HG02678 (cell line): ENCODE results near the gene PRELID2.
A peak's percentile ranks its signal among the peaks of the same experiment; 100 is the strongest.
"Not testable (repeated sequence)": the region's sequence is repeated elsewhere in the genome, so short reads cannot be mapped to it uniquely, and the experiment has no call there.

Experiments used
- ATAC-seq: cut with Tn5 transposase; IDR thresholded peaks from one replicate; pipeline ENCODE4 v1.9.1; 2021; ENCODE audit warnings: mild to moderate bottlenecking, moderate library complexity; ENCODE audit not compliant: unreplicated experiment

The PRELID2 gene

DNA sequence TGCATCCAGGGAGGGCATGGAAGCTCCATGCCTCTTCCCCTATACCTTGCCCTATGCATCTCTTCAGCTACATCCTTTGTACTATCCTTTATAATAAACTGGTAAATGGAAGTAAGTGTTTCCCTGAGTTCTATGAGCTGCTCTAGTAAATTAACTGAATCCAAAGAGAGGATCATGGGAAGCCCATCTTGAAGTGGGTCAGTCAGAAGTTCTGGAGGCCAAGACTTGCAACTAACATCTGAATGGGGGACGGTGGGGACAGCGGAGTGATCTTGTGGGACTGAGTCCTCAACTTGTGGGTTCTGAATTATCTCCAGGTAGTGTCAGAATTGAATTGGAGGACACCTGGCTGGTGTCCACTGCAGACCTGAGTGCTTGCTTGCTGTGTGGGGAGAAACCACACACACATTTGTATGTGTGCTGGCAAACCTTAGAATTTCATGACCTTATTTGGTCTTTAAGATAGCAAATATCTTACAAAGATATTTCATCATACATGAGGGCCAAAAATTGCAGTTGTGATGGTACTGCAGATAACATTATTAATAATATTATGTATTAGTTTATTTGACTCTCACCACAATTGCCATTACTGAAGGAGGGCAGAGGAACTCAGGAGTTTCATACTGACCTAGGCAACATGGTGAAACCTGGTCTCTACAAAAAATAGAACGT lies 5.5 kb upstream of the PRELID2 start:
- ATAC-seq = no peak

DNA sequence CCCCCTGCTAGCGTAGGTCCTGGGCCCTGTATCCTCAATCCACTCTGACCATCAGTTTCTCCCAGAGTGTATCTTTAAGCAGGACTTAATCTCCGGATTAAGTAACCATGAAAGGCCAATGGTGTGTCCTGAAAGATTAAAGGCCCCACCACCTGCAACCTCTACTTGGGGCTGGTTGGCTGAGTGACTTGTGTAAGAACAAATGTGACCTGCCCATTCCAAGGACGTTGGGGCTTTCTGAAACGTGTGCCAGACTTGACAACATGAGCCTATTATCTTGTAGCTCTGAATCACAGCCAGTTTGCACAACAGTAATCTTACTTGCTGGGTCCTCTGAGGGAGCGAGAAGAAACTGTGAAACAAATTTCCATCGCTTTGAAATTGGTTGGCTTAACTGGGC lies 3.1 kb upstream of the PRELID2 start:
- ATAC-seq = no peak

DNA sequence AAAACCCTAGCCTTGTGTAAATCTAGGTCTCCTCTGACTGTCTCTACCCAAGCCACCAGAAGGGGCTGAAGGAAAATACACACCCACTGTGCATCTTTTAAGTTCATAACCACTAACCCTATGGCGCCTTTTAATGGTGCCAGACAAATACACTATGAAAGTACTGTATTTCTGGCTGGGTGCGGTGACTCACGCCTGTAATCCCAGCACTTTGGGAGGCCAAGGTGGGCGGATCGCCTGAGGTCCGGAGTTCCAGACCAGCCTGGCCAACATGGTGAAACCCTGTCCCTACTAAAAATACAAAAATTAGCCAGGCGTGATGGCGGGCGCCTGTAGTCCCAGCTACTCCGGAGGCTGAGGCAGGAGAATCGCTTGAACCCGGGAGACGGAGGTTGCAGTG lies 1.1 kb upstream of the PRELID2 start:
- ATAC-seq = not testable (repeated sequence)

DNA sequence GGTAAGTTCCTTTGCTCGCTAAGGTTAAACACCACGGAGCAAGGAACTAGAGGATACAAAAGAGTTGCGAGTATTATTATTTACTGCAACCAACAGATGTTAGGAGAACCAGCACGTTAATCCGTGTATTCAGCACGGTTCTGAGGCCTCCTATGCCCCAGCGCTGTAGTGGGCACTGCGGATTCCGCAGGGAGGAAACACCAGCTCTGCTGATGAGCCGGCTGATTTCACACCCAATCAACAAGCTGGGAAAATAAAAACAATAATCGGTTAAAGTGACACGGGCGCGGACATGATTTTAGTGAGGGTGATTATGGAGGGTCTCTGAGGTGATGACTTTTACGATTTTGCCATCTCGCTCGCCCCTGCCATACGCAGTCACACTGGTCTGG lies 702 bp upstream of the PRELID2 start:
- no peak for ATAC-seq

DNA sequence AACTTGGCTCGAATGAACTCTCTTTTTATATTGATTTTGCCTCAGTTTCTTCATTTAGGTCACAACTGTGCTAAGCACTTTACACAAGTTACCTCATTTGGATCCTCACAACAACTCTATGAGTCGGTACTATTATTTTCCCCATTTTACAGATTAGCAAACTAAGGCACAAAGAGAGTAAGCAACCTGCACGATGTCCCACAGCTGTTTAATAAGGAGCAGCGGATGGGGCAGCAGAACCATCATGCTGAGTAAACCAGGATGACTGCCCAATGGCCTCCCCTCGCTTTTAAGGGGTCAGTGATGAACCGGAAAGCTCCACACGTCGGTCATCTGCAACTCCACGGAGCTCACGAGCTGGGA lies 607 bp downstream of the PRELID2 start:
- peak; percentile 3 for ATAC-seq

DNA sequence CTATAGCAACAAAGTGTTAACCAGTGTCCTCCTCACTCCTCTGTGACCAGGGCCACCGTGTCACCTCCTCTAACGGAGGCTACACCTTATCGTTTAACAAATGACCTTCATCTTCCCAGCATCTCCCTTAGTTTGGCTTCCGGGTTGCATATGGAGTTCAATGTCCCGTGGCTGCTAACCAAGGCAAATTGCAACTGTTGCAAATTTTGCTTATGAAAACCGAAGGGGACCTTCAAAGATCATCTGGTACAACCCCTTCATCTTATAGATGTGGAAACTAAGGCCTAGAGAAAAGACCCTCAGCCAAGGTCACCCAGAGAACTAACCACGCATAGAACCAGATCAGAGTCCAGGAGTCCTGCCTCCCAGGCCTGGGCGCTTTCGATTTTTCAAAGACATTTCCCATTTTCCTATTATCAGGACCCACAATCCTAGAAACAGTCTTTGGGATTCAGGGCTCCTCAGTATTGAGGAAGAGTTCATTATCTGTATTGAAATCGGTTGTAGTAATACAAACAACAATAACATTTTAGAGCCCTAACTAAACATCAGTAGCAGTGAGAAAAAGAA lies 1.4 kb downstream of the PRELID2 start:
- ATAC-seq = no peak

DNA sequence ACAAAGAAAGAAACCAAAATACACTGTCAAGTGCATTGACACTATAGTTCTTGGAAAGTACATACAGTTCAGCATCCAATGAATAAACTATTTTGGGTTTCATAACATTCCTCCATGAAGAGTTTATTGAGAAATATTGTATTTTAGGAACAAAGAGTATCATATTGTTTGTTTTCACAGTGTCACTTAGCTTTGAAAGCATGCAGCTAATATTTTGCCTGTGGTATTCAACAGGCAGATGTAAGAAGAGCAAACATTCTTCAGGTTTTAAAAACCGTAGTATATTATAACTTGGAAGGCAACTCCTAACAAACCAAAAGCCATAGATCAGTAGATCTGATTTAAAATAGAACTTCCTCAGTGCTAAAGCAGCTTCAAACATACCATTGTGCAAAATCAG lies 4.5 kb downstream of the PRELID2 start:
- ATAC-seq = no peak

DNA sequence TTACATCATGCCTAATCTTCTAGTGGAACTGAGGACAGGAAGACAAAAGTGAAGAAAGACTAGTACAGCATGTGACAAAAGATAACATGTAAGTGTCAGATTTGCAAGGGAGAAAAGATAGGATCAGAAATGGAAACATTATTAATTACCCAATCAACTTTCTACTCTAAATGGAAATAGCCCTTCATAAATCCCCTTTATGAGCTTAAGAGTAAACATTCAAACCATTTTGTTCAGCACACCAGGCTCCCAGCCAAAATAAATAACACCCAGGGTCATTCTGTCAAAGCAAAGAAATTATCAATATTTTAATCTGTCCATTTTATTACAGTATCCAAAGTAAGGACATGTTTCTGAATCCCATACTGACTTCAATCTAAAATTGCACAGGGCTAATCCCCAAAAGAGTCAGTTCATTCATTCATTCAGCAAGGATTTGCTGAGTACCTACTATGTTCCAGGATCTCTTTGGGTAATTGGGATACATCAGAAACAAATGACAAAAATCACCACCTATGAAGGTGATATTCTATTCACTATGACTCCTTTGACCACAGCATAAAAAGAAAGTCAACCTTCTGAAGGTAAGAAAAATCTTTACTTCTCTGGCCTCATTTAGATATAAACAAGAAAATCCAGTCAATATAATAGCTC lies 5.3 kb downstream of the PRELID2 start:
- no peak for ATAC-seq

DNA sequence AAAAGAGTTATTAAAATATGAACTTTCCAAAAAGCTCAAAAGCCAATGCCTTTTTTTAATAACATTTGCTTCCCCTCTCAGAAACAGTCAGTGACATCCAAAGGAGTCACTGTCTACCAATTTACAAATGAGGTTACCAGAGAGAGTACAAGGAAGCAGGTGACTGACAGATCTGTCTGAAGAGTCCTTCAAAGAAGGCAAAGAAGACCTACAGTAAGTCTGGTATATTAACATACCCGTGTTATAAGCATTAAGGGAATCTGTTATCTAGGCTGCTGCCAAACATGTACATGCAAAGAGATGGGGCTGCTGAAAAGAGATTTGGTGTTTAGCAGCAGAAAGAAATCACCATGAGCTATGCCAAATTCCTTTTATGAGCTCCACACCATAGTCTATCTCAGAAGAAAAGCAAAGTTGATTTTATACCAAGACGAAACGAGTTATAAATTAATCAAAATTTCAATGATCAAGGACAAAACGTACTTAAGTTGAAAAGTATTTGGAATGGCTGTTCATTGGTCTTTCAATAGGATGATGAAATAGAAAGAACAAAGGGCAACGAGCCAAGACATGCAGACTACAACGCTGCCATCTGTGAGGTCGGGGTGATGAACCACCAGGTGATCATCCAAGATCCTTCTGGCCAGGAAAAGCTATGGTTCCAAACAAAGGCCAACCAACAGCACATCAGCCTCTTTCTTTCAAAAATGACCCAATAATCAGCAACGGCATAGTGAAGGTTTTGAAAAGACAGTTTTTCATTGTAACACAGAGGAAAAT lies 8.1 kb downstream of the PRELID2 start:
- ATAC-seq = no peak

DNA sequence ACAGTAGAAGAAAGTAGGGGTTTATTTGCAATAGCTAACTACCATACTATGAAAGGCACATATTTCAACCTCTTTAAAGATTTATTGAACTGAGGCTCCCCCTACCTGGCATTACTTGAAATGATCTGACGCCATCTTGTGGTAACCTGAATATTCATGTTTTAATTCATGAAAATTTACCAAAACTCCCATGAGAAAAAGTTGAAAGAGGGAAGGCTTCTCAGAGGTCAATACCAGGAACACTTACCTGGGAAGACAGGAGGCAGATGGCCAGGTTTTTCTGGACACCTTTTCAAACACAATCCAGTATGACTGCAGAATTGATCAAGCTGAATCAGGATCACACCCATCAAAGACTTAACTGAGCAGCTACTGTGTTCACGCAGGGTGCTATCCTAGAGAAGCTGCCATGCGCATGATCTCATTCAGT lies 9.4 kb downstream of the PRELID2 start:
- ATAC-seq = peak; percentile 69

DNA sequence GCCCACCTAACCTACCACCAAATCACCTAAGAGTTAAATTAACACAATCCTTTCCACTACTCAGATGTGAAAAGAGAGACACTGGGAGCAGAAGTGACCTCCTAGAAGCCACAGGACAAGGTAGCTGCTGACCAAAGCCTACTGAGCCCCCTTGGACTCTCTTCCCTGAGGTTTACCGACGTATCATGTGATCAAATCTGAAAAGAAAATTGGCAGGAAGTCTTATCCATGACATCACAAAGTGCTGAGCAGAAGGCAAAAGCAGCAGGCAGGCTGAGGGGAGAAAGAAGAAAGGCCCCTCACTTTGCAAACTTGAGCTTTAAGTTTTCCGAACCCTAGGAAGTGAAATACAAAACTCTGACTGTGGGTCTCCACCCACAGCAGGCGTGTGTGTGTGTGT lies 11.1 kb downstream of the PRELID2 start:
- ATAC-seq = no peak

DNA sequence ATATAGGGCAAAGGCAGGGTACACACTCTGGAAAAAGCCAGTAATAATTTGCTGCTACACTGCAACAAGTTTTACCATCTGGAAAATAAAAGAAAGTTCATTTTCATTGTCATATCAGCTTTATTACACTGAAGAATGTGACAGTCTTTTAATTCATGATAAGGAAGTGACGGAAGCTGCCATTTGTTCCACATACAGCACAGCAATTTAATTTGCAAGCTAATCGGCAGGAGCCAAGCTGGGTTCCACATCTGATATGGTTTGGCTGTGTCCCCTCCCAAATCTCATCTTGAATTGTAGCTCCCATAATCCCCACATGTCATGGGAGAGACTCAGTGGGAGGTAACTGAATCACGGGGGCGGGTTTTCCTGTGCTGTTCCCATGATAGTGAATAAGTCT lies 16.5 kb downstream of the PRELID2 start:
- no peak for ATAC-seq

DNA sequence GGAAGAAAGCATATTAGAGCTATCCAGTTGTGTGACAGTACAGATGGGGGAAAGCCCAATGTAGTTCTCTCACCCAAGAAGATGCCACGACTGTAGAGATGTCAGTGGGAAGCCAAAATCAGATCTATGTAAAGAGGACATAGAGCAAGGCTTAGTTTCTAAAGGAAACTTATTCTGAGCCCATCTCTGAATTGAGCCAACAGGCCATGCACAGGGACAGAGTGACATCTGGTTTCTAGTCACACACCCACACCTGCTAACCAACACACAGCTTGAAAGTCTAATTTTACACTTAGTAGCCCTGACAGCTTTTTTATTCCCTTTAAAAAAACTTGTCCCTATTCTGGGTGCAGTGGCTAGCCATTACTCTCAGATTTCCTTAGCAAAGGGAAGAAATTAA lies 22.3 kb downstream of the PRELID2 start:
- ATAC-seq = no peak

DNA sequence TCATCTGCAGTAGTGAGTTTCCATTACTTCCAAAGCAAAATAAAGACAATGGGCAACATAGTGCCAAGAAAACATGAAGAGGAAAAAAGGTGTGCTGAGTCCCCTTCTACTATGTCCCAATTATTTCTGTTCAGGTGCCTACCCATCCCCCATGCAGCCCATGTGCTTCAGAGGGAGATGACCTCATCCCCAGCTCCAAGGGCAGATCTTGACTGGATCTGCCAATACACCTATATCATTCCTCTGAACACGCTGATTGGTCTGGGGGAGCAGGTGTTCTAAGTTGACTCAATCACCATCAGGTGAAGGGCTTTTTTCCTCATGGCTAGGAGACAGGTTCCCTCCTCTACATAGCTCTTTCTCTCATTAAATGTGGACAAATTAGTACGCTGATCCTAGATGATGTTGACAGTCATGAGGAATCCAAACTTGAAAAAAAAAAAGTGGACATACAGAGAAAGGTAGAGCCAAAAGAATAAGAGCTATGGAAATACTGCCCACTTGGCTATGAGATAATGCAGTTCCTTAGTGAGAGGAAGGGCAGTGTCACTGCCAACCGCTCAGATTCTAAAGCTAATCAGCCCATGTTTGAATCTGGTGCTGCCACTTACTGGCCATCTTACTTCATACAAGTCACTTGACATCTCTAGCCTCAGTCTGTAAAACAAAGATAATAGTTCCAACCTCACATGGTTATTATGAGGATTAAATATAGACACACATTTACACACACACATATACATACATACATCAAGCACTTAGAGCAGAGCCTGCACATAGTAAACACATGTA lies 23.1 kb downstream of the PRELID2 start:
- ATAC-seq = no peak

DNA sequence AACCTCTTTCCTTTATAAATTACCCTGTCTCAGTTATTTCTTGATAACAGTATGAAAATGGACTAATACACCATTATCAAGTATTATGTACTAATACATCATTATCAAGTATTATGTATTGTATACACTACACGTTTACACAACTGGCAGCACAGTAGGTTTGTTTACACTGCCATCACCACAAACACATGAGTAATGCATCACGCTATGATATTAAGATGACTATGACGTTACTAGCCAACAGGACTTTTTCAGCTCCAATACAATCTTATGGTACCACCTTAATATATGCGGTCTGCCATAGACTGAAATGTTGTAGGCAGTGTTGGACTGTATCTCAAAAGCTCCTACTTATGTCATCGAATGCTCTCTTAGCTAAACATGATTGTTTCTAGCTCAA lies 28.2 kb downstream of the PRELID2 start:
- no peak for ATAC-seq

DNA sequence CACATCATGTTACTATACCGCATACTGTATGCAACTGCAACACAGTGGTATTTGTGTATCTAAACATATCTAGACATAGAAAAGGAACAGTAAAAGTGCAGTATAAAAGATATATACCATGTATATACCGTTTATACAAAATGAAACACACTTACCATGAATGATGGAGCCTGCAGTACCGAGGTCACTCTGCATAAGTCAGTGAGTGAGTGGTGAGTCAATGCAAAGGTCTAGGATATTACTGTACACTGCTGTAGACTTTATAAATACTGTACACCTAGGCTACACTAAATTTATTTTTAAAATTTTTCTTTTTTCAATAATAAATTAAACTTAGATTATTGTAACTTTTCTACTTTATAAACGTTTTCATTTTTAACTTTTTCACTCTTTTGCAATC lies 29.3 kb downstream of the PRELID2 start:
- no peak for ATAC-seq

DNA sequence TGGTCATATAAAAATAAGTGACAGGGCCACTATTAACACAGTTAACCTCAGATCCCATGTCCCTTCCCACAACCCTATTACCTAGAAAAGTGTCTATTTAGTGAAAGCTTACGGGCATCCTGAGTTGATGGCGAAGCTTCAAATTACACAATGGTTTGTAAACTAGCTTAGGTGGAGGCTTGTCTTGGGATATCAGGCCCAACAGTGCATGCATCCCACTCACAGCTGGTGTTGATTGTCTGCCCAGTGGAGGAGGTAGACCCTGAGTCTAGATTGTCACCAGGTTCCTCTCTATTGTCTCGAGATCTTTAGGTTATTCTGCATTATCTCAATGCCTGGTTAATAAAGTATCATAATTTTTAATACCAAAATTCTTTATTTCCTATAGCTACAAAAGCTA lies 30.4 kb downstream of the PRELID2 start:
- no peak for ATAC-seq

DNA sequence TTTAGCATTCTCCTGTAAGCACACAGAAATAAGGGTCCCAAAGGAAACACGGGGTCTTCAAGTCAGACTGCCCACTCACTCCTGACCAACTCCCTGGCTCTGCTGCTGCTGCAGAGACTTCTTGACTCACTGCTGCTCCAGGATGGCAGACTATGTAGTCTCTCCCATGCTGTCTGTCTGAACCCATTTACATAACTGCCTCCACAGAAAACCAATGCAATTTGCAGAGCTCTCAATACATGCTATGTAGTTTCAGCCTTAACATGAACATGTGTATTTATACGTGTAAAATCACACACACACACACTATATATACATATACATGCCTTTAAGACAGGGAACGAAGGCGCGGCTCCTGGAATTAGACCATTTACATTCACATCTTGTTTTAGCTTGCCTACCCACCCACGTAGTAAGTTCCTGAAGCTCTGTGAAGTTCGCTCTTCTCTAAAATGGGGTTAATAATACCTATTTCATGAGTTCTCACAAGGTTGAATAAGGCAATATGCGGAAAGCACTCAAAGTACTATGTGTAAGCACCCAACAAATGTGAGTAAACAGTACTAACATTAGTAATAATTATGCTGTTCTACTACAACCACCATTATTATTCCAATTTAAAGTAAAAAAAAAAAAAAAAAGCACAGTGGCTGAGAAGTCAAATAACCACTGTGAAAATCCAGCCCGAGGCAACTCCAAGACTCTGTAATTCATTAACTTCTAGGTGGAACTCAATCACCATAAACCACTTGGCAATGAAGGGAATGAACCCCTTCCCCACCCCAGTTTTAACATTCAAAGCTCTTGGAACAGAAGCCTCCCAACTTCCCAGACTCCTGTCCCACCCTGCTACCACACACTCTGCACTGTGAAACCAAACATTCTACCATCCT lies 31.8 kb downstream of the PRELID2 start:
- ATAC-seq = no peak

DNA sequence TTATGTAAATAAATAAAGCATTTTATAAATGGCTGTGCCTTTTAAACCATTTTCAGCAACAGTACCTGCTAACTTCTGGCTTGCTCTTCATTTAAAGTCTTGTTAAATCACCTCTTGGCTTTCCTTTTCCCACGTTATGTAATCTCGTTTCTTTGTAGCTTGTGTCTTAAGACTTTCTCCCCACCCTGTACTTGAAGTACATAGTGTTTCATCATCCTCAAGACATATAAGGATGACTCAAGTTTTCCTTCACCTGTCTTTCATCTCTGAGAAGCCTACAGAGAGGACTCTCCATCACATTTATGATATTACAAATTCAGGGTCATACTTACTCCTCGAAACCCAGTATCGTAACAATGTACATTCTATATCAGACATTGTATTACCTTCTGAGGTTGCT lies 33.9 kb downstream of the PRELID2 start:
- no peak for ATAC-seq

DNA sequence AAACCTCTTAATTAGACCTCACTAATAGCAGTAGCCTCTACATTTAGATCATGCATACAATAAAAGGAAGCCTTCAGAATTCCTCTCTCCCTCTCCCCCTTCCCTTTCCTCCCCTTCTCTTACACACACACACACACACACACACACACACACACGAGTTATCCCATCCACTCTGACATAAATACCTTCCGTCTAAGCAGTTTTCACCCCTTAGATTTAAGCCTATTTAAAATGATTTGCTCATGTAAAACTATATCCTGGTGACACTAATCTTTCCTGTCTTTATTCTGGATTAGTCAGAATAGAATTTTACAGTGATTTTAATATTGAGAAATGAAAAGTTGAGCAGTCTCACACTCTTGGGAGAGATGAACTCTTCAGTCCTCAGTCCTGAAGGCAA lies 35.0 kb downstream of the PRELID2 start:
- ATAC-seq = no peak
